Measurements from ENCODE around the gene SND1. TPM values are rescaled to one million over a fixed set of nuclear protein-coding genes. Genes with fewer than 3 reads are reported as not detected.

Gene SND1
- total and polyA plus RNA-seq, 2 of the 4 experiments (the other 2 are of a cell fraction) = 154 to 294 TPM

- no peaks in the 10 kb centered on the region for H3K9me3 ChIP-seq (ENCODE audit: control insufficient read depth, insufficient read depth, low read length)
- H3K79me1 ChIP-seq (ENCODE audit: low read depth in 1 of 2, low read length in 2 of 2) = peaks cover 8 to 22% of the 10 kb centered on the region in 2 experiments; a peak in 2 of 4 replicates
- H3K36me3 ChIP-seq (ENCODE audit: control insufficient read depth, insufficient read depth, low read length) = peaks cover 47% of the 10 kb centered on the region
- no peak overlapping the region for H2BK5ac ChIP-seq (ENCODE audit: low read depth, low read length, poor library complexity, severe bottlenecking)
- WGBS, 2 experiments (ENCODE audit: extremely low coverage in 2 of 2, insufficient read length in 1 of 2) = 20% methylated on average over 8 of the region's 10 CpGs; no CpG with 5 or more reads in 1 of the 2 experiments
- ATAC-seq (ENCODE audit: low read depth) (peak; percentile 84), DNase-seq (peak; percentile 77)
- peaks cover 10% of the 10 kb centered on the region; the same call in 1 of the 2 replicates for H3K9me1 ChIP-seq (ENCODE audit: insufficient read depth, low read length)
- no peak overlapping the region for H2AK5ac ChIP-seq (ENCODE audit: low read depth, low read length)
- peak overlapping the region; percentile 62 for H2AFZ ChIP-seq (replicated peaks; ENCODE audit: low read length, poor library complexity)
- no peak overlapping the region for H3K18ac ChIP-seq (ENCODE audit: low read depth, low read length)
- H3K56ac ChIP-seq (ENCODE audit: extremely low read depth, insufficient read depth, low read length) = no peak overlapping the region
- no peak overlapping the region for H3K14ac ChIP-seq (replicated peaks; ENCODE audit: low read depth, low read length)
- H3K23ac ChIP-seq (ENCODE audit: low read depth, low read length) = no peak overlapping the region
- no peak overlapping the region for H4K5ac ChIP-seq (ENCODE audit: low read depth, low read length)
- H2BK15ac ChIP-seq (ENCODE audit: low read depth, low read length) = no peak overlapping the region
- no peak overlapping the region for H3K4me2 ChIP-seq (ENCODE audit: low read depth, low read length)
- H3K4me1 ChIP-seq (ENCODE audit: control insufficient read depth, insufficient read depth, low read length) = peaks cover 9% of the 10 kb centered on the region
- peak overlapping the region; percentile 59 for H2AK9ac ChIP-seq (replicated peaks; ENCODE audit: low read depth, low read length, poor library complexity)
- in situ Hi-C loops (cut with MboI; ENCODE audit: low sequenced_read_pairs) (no loop called here), intact Hi-C loops (cut with micrococcal nuclease) (no loop called here), dilution Hi-C loops (cut with HindIII; ENCODE audit: low sequenced_read_pairs, unreplicated experiment) (no loop called here)
- no peak overlapping the region for H2BK20ac ChIP-seq (ENCODE audit: low read depth, low read length)
- no peaks in the 10 kb centered on the region for H3K27me3 ChIP-seq (ENCODE audit: control insufficient read depth, insufficient read depth, low read length)
- H2BK120ac ChIP-seq (ENCODE audit: low read depth, low read length) = no peak overlapping the region
- ChIA-PET POLR2A (ENCODE audit: unreplicated experiment) (no interaction called here), CTCF (no interaction called here)
- H4K91ac ChIP-seq (ENCODE audit: insufficient read depth, low read depth, low read length) = no peak overlapping the region
- no TSS peak for BruUV-seq (replicated peaks)
- TF ChIP-seq CHD1 (IDR thresholded peaks at IDR 0.05; ENCODE audit: low read depth, low read length) = no peak
- TF ChIP-seq RFX5 (IDR thresholded peaks at IDR 0.05; ENCODE audit: low read depth, low read length) = no peak
- no peak for TF ChIP-seq SMC3 (IDR thresholded peaks at IDR 0.05; ENCODE audit: low read depth, low read length)
- TF ChIP-seq, protein P1, sequence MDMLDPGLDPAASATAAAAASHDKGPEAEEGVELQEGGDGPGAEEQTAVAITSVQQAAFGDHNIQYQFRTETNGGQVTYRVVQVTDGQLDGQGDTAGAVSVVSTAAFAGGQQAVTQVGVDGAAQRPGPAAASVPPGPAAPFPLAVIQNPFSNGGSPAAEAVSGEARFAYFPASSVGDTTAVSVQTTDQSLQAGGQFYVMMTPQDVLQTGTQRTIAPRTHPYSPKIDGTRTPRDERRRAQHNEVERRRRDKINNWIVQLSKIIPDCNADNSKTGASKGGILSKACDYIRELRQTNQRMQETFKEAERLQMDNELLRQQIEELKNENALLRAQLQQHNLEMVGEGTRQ (IDR thresholded peaks at IDR 0.05; ENCODE audit: low read depth, low read length) = no peak
- TF ChIP-seq CEBPB (IDR thresholded peaks at IDR 0.05; ENCODE audit: low read depth, low read length) = no peak
- TF ChIP-seq ELK1 (IDR thresholded peaks at IDR 0.05; ENCODE audit: borderline replicate concordance, low read depth, low read length) = no peak
- no peak for TF ChIP-seq MXI1 (IDR thresholded peaks at IDR 0.05; ENCODE audit: borderline replicate concordance, low read depth, low read length)
- TF ChIP-seq MAFK (IDR thresholded peaks at IDR 0.05; ENCODE audit: low read depth, low read length) = no peak
- no peak for TF ChIP-seq NFE2L2 (IDR thresholded peaks at IDR 0.05; ENCODE audit: low read depth, low read length)
- TF ChIP-seq, protein P2, sequence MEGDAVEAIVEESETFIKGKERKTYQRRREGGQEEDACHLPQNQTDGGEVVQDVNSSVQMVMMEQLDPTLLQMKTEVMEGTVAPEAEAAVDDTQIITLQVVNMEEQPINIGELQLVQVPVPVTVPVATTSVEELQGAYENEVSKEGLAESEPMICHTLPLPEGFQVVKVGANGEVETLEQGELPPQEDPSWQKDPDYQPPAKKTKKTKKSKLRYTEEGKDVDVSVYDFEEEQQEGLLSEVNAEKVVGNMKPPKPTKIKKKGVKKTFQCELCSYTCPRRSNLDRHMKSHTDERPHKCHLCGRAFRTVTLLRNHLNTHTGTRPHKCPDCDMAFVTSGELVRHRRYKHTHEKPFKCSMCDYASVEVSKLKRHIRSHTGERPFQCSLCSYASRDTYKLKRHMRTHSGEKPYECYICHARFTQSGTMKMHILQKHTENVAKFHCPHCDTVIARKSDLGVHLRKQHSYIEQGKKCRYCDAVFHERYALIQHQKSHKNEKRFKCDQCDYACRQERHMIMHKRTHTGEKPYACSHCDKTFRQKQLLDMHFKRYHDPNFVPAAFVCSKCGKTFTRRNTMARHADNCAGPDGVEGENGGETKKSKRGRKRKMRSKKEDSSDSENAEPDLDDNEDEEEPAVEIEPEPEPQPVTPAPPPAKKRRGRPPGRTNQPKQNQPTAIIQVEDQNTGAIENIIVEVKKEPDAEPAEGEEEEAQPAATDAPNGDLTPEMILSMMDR (conservative IDR thresholded peaks at IDR 0.05; ENCODE audit: low read depth, low read length) = no peak
- TF ChIP-seq RCOR1 (IDR thresholded peaks at IDR 0.05; ENCODE audit: insufficient replicate concordance, low read length) = no peak
- no peak for TF ChIP-seq POLR2A (IDR thresholded peaks at IDR 0.05; ENCODE audit: low read depth, low read length)
- TF ChIP-seq RAD21 (IDR thresholded peaks at IDR 0.05; ENCODE audit: low read length) = no peak
- TF ChIP-seq MAZ (IDR thresholded peaks at IDR 0.05; ENCODE audit: borderline replicate concordance, low read depth, low read length) = no peak
- no peak for TF ChIP-seq FOS (IDR thresholded peaks at IDR 0.05; ENCODE audit: low read depth, low read length)
- no peak for TF ChIP-seq BHLHE40 (IDR thresholded peaks at IDR 0.05; ENCODE audit: low read depth, low read length)
- H3K4me3 ChIP-seq (ENCODE audit: insufficient read depth, low read depth, low read length) = no peak overlapping the region
- H3K4ac ChIP-seq (ENCODE audit: low read depth, low read length) = no peak overlapping the region; the same call in 1 of the 2 replicates
- H4K8ac ChIP-seq (ENCODE audit: low read depth in 2 of 2, low read length in 2 of 2) = no peak overlapping the region; a peak in 1 of 4 replicates
- no peak overlapping the region for H3K27ac ChIP-seq (ENCODE audit: insufficient read depth, low read length)
- peaks cover 12% of the 10 kb centered on the region for H4K20me1 ChIP-seq (ENCODE audit: insufficient read depth, low read length)
- H3K9ac ChIP-seq (ENCODE audit: low read depth, low read length) = no peak overlapping the region
Measured at GRCh38 chr7:128084896-128085608, 433.1 kb downstream of the SND1 start.
